ENCODE results near the gene OTOP2.

The OTOP2 gene

GRCh38 chr17:74924250-74924948, at the start of gene OTOP2:
OTOP2 (plus strand) TSS chr17:74924273; CDS start chr17:74924633, 360 bp downstream.
- FAIRE-seq, result no peak

GRCh38 chr17:74874615-74875037, 49.4 kb upstream of the OTOP2 start:
- FAIRE-seq, result no peak

- FAIRE-seq, result no peak
These were observed 48.7 kb upstream of the OTOP2 start for GRCh38 chr17:74875155-74875976.

- no peak for FAIRE-seq
These were observed 48.0 kb upstream of the OTOP2 start for GRCh38 chr17:74875977-74876593.

GRCh38 chr17:74877592-74878548, 46.2 kb upstream of the OTOP2 start:
- no peak for FAIRE-seq

GRCh38 chr17:74878658-74879057, 45.4 kb upstream of the OTOP2 start:
- FAIRE-seq, result no peak

- FAIRE-seq, result no peak
These were observed 44.8 kb upstream of the OTOP2 start for GRCh38 chr17:74879308-74879707.

GRCh38 chr17:74881073-74881472, 43.0 kb upstream of the OTOP2 start:
- no peak for FAIRE-seq

GRCh38 chr17:74882517-74883240, 41.4 kb upstream of the OTOP2 start:
- no peak for FAIRE-seq

GRCh38 chr17:74883241-74883745, 40.8 kb upstream of the OTOP2 start:
- no peak for FAIRE-seq

- FAIRE-seq, result no peak
These were observed 35.6 kb upstream of the OTOP2 start for GRCh38 chr17:74888469-74888868.

GRCh38 chr17:74890554-74890953, 33.5 kb upstream of the OTOP2 start:
- FAIRE-seq, result no peak

- no peak for FAIRE-seq
These were observed 31.8 kb upstream of the OTOP2 start for GRCh38 chr17:74892013-74892841.

- no peak for FAIRE-seq
These were observed 30.8 kb upstream of the OTOP2 start, which contains the start of gene FADS6 for GRCh38 chr17:74892974-74893911. FADS6 (minus strand) TSS chr17:74893633; CDS start chr17:74893595, 38 bp downstream.

GRCh38 chr17:74893936-74894671, 30.0 kb upstream of the OTOP2 start:
- no peak for FAIRE-seq

GRCh38 chr17:74898376-74898946, 25.6 kb upstream of the OTOP2 start:
- FAIRE-seq, result no peak

- no peak for FAIRE-seq
These were observed 23.9 kb upstream of the OTOP2 start for GRCh38 chr17:74900208-74900607.
